ENCODE data around the gene MAGI2. TPM values are rescaled to one million over a fixed set of nuclear protein-coding genes. Genes with fewer than 3 reads are reported as not detected.

Gene MAGI2
- total RNA-seq, 3 donors from 2014 or later (not counting 1 experiment from before 2014, with no cell fraction given), result 0.09 to 0.48 (median 0.27) TPM

DNA sequence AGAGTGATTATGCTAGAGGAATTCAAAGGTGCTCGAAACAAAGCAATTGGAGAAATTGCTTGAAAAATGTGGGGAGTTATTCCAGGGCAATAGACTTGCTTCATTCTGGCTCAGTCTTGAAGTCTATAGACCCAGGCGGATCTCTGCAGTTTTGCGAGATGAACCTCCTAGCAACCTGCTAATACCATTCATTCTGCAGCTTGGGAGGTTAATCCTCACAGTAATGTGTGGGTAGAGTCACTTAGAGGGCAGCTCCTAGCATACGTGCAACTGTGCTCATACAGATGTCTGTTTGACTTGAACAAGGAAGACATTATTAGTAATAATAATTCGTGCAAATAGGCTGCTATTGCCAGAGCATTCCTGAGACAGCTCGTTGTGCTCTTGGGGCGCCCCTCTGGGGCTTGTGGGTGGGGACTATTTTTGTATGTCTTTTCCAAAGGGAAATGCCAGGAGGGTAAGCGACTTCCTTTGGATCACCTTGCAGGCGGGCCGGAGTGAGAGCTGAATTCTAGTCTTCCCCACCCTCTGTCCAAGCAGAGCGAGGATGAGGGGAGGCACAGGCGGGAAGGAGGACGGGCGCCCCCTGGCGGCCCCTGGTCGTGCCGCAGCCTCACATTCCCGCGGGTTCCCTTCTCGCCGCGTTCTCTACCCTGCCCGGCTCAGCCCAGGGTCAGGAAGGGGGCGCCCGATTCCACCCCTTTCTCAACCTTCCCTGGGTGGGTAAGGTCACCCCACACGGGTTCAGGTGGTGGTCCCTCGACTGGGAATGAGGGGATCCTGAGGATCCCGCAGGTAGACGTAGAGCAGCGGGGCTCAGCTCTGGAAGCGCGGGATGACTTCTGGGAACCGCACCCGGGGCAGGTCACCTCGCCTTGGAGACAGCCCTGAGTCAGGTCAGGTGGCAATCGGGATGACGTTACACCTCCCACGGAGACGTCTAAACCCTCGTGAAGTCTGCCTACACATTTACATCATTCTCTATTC is 1413.4 kb downstream of the MAGI2 start:
- Mint-ChIP-seq H3K36me3 (no peaks in the 10 kb centered on the region), H3K27me3 (ENCODE audit: low read depth in 2 of 2) (peaks cover 16 to 20% of the 10 kb centered on the region in 2 donors), H3K4me1 (no peaks in the 10 kb centered on the region), H3K4me3 (no peak overlapping the region), H3K9me3 (no peaks in the 10 kb centered on the region), H3K27ac (no peak overlapping the region)
- ATAC-seq (peak; percentile 38 to 72 (median 53)), DNase-seq (peak; percentile 27 to 64)
- Histone ChIP-seq H3K36me3 (ENCODE audit: control insufficient read depth, insufficient read depth, low read length) (no peaks in the 10 kb centered on the region), H3K27ac (ENCODE audit: low read length) (no peak overlapping the region), H3K4me1 (ENCODE audit: control insufficient read depth, insufficient read depth, low read length) (peaks cover 2% of the 10 kb centered on the region), H3K4me3 (ENCODE audit: low read length) (no peak overlapping the region), H3K9me3 (ENCODE audit: control insufficient read depth, insufficient read depth, low read length) (no peaks in the 10 kb centered on the region), H3K27me3 (ENCODE audit: control insufficient read depth, insufficient read depth, low read length) (no peaks in the 10 kb centered on the region)
- intact Hi-C loops (cut with micrococcal nuclease), result loop anchor here (2.0 to 5.0 kb wide), 2 partner anchors 99 to 388 kb away; no protein-coding TSS in a partner anchor
- 39% methylated on average over 40 of the region's 40 CpGs for WGBS (ENCODE audit: insufficient coverage)
- TF ChIP-seq, protein P1, sequence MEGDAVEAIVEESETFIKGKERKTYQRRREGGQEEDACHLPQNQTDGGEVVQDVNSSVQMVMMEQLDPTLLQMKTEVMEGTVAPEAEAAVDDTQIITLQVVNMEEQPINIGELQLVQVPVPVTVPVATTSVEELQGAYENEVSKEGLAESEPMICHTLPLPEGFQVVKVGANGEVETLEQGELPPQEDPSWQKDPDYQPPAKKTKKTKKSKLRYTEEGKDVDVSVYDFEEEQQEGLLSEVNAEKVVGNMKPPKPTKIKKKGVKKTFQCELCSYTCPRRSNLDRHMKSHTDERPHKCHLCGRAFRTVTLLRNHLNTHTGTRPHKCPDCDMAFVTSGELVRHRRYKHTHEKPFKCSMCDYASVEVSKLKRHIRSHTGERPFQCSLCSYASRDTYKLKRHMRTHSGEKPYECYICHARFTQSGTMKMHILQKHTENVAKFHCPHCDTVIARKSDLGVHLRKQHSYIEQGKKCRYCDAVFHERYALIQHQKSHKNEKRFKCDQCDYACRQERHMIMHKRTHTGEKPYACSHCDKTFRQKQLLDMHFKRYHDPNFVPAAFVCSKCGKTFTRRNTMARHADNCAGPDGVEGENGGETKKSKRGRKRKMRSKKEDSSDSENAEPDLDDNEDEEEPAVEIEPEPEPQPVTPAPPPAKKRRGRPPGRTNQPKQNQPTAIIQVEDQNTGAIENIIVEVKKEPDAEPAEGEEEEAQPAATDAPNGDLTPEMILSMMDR (IDR thresholded peaks at IDR 0.05), result peak; percentile 87

DNA sequence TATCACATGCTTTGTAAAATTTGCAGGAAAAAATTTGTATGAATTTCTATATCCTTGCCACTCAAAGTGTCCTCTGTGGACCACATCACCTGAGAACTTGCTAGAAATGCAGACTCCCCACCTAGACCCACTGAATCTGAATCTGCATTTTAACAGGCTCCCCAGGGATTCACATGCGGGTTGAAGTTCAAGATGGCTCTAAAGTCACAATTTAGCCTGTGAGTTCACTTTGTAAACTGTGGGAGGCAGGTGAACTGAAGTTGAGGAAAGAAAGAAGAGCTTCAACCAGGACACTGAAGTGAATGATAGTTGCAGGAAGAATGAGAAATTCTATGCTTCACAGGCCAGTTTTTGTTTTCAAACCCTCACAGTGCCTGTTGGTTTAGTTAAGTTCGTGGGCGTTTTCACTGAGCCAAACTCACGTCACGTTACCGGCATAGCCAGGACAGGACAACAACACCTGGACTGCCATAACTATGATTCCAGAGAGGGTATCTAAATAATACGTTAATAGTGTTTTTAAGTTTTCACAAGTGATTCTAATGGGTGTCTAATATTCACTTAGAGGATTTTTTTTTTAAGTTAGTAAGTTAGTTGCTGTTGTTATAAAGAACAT is 1414.9 kb downstream of the MAGI2 start:
- peaks cover 2% of the 10 kb centered on the region for H3K4me1 ChIP-seq (ENCODE audit: control insufficient read depth, insufficient read depth, low read length)
- Mint-ChIP-seq H3K4me1 (no peaks in the 10 kb centered on the region), H3K9me3 (no peaks in the 10 kb centered on the region), H3K27ac (no peak overlapping the region), H3K4me3 (no peak overlapping the region), H3K36me3 (no peaks in the 10 kb centered on the region), H3K27me3 (ENCODE audit: low read depth in 2 of 2) (peaks cover 23 to 27% of the 10 kb centered on the region in 2 donors)
- TF ChIP-seq, protein P1 (IDR thresholded peaks at IDR 0.05), result no peak
- H3K9me3 ChIP-seq (ENCODE audit: control insufficient read depth, insufficient read depth, low read length), result no peaks in the 10 kb centered on the region
- no peaks in the 10 kb centered on the region for H3K27me3 ChIP-seq (ENCODE audit: control insufficient read depth, insufficient read depth, low read length)
- 91% methylated on average over 7 of the region's 7 CpGs for WGBS (ENCODE audit: insufficient coverage)
- intact Hi-C loops (cut with micrococcal nuclease), result no loop called here
- no peak overlapping the region for H3K27ac ChIP-seq (ENCODE audit: low read length)
- no peak for DNase-seq
- H3K36me3 ChIP-seq (ENCODE audit: control insufficient read depth, insufficient read depth, low read length), result no peaks in the 10 kb centered on the region
- no peak for ATAC-seq
- no peak overlapping the region for H3K4me3 ChIP-seq (ENCODE audit: low read length)

DNA sequence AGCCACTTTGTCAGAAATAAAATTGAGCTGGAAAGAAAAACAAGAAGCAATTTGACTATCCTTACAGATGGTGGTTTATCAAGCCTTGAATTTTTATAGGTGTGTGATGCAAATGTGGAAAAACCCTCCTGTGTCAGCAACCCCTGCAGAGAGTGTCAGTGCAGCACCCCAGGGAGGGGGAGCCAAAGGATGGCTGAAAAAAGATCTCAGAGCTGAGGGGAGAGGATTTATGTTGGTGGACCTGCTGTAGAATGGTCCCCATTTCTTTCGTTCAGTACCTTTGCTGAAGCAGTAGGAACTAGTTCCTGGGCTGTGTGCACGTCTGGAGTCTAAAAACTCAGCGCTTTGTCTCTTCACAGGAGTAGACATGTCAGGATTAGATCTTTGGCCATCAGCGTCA is 1415.9 kb downstream of the MAGI2 start:
- ATAC-seq, result no peak
- Mint-ChIP-seq H3K4me3 (no peak overlapping the region), H3K4me1 (no peaks in the 10 kb centered on the region), H3K9me3 (no peaks in the 10 kb centered on the region), H3K36me3 (no peaks in the 10 kb centered on the region), H3K27ac (no peak overlapping the region), H3K27me3 (ENCODE audit: low read depth in 2 of 2) (peaks cover 28 to 35% of the 10 kb centered on the region in 2 donors)
- no peaks in the 10 kb centered on the region for H3K27me3 ChIP-seq (ENCODE audit: control insufficient read depth, insufficient read depth, low read length)
- no peak for DNase-seq
- H3K4me3 ChIP-seq (ENCODE audit: low read length), result no peak overlapping the region
- TF ChIP-seq, protein P1 (IDR thresholded peaks at IDR 0.05), result no peak
- H3K9me3 ChIP-seq (ENCODE audit: control insufficient read depth, insufficient read depth, low read length), result no peaks in the 10 kb centered on the region
- H3K4me1 ChIP-seq (ENCODE audit: control insufficient read depth, insufficient read depth, low read length), result peaks cover 2% of the 10 kb centered on the region
- intact Hi-C loops (cut with micrococcal nuclease), result no loop called here
- H3K27ac ChIP-seq (ENCODE audit: low read length), result no peak overlapping the region
- 82% methylated on average over 4 of the region's 4 CpGs for WGBS (ENCODE audit: insufficient coverage)
- H3K36me3 ChIP-seq (ENCODE audit: control insufficient read depth, insufficient read depth, low read length), result no peaks in the 10 kb centered on the region

Measured in natural killer cell (primary cell).